Right ventricle myocardium inferior (tissue), 1 donor: ENCODE results near the gene GPR34. TPM values are rescaled to one million over a fixed set of nuclear protein-coding genes. Genes with fewer than 3 reads are reported as not detected.
"Not testable (repeated sequence)": the region's sequence is repeated elsewhere in the genome, so short reads cannot be mapped to it uniquely, and the experiment has no call there.

Experiments
- ATAC-seq: fragments of 200-7000 bp; cut with Tn5 transposase; one replicate; pipeline ENCODE4 v1.9.1; 2020; ENCODE audit warnings: mild to moderate bottlenecking, moderate library complexity
- DNase-seq: peaks from one replicate; pipeline ENCODE4 v3.0.0; 2021; ENCODE audit errors: missing footprints
- intact Hi-C: fragments of 100-400 bp; cut with DNase I; formaldehyde crosslinking; loops from one replicate; pipeline ENCODE4 v1.11.0; 2022
- total RNA-seq: library from RNA; stranded (reverse); fragmentation: NEBNext Ultra II Directional; extraction: Animal tissue kit (Norgen Biotek cat#: 25700); gene quantifications from one replicate; pipeline ENCODE4 v1.2.1, GENCODE V29; 2021
- donor health status: DM: no; HTN: yes; CAD: no; lungs with severe emphysema.

GPR34 gene
- total RNA-seq, 1 donor from 2014 or later, result 10.0 TPM

DNA sequence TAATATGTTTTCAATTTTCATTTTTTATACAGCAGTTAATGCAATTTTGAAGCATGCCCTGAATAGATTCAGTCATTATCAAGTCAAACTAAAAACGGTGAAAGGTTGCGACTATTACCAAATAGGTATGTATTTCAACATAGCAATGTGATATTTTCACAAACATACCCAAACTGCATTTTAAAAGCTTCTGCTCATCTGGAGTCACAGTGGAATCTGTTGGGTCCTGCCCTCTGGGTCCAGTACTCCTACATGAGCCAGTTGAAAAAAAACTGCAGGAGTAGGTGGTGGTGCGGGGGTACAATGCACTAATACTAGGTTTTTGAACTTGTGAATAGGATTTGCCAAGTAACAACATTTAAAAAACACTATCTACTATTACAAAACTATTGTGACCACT lies 938 bp downstream of the GPR34 start:
- no peak for ATAC-seq
- intact Hi-C loops, result no loop called here
- no peak for DNase-seq

DNA sequence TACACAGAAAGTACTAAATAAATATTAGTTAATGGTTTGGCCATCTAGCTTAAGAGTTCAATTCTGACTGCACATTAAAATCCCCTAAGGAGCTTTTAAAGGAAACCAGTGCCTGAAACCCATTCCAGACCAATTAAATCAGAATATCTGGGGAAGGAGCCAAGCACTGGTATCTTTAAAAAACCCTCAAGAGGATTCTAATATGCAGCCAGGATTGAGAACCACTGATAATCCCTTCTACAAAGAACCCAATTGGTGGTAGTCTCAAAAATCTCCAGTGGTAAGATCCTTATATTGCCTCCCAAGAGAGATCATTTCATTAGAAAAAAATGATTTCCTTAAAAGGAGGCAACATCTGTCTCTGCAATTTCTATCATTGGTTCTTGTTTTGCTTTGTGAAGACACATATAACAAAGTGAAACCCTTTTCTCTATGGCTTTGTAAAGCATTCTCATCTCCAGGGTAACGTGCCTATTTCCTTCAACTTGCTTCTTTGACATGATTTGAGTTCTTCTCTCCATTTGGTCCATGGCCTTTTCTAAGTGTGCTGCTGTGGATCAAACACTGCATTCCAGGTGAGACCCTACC lies 3.5 kb downstream of the GPR34 start:
- no peak for DNase-seq
- ATAC-seq, result peak; percentile 85
- intact Hi-C loops, result no loop called here

DNA sequence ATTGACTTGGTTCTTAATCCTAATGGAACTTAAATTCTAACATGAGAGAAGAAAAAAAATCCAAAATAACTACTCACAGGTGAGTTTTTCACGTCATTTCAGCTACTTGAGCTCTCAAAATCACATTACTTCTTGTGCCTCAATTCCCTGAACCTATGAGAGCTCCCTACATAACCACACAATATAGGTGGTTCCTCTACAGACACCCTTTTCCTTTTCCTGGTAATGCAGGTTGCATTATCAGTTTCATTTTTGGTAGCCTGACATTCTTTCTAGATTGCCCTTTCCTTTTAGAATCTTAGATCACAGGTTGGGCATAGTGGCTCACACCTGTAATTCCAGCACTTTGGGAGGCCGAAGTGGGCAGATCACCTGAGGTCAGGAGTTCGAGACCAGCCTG lies 4.3 kb downstream of the GPR34 start:
- intact Hi-C loops, result no loop called here
- ATAC-seq (no peak), DNase-seq (no peak)

DNA sequence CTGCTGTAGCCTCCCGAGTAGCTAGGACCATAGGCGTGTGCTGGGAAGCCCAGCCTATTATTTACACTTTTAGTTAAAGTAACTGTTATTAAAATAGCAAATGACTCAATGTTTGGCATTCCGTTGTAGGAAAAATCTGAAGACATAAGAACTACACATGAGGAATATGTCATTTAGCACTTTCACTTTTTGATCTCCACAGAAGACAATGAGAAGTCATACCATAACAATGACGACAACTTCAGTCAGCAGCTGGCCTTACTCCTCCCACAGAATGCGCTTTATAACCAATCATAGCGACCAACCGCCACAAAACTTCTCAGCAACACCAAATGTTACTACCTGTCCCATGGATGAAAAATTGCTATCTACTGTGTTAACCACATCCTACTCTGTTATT lies 6.7 kb downstream of the GPR34 start:
- intact Hi-C loops, result no loop called here
- DNase-seq, result no peak
- no peak for ATAC-seq

DNA sequence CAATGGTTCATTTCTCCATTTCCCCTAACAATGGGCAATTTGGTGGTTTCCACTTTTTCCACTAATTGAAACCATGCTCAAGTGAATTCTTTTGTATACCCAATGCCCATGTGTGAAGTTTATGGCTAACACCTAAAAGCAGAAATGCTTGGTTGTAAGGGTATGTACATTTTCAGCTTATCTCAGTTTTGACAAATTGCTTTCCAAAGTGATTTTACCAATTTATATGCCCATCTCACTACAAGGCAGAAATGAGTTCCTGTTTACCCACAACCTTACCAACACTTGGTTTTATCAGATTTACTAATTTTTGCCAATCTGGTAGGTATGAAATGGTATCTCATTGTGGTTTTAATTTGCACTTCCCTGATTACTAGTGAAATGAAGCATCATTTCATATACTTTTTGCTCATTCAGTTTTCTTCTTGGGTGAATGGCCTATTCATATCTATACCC lies 14.8 kb downstream of the GPR34 start:
- no peak for ATAC-seq
- intact Hi-C loops, result no loop called here
- no peak for DNase-seq

DNA sequence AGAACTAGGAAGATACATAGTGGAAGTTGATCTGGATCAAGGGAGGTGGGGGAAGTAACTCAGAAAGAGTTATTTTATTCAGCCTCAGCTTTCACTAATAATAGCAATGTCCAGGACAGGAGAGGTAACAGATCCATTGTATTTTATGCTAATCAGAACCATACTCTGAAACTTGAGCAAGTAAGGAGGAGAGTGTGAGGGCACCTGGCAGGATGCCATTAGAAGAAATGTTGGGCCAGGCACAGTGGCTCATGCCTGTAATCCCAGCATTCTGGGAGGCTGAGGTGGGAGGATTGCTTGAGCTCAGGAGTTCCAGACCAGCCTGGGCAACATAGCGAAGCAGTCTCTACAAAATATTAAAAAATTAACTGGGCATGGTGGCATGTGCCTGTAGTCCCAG lies 16.3 kb downstream of the GPR34 start:
- DNase-seq (no peak), ATAC-seq (no peak)
- intact Hi-C loops, result no loop called here

DNA sequence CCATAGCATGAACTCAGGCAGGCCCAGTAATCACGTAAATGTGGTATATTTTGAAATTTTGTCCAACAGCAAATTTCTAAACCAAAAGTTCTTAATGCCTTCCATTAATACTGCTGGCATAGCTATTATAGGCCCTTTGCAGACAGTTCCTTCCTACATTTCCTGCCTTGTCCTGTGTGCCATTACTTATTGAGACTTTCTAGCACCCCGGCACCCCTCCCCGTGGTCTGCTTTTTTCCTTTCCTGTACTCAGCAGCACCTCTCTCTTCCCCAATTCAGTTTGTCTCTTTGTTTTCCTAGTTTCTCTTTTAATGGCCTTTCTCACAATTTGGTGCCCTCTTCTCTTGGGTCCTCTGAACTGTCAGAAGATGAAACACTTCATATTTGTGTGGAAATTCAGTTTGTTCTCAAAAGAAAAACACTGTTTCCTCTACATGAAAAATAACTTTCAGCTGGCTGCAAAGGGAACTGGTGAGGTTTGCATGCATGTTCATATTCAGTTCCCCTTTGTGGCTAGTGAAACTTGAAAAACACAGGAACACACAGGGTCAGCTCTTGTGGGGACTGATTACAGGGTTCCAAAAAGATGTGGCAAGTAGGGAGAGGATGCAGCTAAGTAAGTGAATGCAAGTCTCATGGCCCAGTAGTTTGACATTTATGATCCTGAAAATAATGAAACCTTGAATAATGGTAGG lies 17.1 kb downstream of the GPR34 start:
- DNase-seq (no peak), ATAC-seq (peak; percentile 56)
- intact Hi-C loops, result no loop called here

DNA sequence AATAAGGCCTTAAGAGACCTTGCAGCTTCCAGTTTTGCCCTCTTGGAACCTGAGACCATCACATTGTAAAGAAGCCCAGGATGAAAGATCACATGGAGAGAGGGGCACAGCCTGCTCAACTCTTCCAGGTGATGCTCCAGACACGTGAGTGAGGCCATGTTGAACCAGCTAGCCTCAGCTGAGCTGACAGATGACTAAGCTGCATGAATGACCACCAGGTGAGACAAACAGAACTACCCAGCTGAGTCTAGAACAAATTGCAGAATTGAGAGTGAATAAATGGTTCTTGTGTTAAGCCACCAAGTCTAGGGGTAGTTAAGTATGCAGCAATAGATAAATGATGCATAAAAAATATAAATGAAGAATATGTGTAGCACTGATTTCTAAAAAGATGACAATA lies 18.4 kb downstream of the GPR34 start:
- ATAC-seq, result no peak

DNA sequence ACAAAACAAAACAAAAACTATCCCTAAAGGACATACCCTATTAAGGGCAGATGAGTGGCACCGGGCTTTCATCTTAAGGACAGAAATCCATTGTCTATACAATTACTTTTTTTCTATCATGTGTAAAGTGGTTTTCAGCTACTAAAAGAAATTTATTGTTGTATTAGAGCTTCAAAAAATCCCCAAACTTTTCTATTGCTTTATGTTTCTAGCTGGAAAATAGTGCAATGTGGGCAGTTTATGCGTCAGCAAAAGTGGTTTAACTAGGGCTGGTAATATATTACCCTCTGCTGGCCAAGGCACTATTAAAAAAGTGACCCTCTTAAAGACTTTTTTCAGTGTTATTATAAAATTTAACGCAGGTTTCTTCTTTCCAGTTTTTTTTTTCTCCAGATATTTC lies 19.7 kb downstream of the GPR34 start:
- intact Hi-C loops, result no loop called here
- ATAC-seq (no peak), DNase-seq (no peak)

More for the DNA sequence above, 18.4 kb downstream of the GPR34 start:
- intact Hi-C loops, result no loop called here
- no peak for DNase-seq

DNA sequence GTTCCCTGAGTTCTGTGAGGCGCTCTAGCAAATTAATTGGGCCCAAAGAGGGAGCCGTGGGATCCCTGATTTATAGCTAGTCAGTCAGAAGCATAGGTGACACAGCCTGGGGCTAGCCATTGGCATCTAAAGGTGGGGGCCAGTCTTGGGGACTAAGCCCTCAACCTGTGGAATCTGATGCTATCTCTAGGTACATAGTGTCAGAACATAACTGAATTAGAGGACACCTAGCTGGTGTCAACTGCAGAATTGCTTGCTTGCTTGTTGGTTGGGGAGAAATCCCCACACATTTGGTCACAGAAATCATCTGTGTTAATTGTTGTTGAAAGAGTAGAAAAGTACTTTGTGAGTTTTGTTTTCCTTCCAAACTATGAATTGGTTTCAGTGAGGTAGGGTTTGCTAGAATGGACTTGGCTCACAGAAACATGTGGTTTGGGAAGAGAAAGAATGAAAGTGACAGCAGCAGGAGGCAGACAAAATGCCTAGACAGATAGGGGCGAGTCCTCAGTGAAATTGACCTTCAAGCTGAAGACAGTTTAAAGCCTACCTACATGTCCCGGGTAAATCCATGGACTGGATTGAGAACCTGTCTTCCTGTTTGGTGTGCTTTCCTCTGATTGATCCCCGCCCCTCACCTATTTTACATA lies 22.4 kb downstream of the GPR34 start:
- DNase-seq (no peak), ATAC-seq (no peak)
- intact Hi-C loops, result no loop called here

DNA sequence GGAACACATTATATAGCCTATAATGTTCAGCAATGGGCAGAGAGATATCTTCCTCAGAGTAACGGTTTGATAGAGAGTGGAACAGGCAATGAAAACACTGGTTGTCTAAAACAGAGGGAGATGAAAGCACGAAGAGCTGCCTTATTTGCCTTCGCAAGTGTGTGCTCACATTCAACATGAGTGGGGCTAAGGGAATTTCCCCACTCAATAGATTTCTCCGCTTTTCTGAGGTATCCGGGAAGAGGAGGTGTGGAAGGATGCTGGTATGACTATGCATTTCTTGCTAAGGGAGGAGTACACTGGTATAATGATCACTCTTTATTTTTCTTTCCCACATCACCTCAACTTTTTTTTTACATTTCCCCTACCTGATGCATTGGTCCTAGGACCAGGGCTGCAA lies 27.4 kb downstream of the GPR34 start:
- DNase-seq (no peak), ATAC-seq (no peak)
- intact Hi-C loops, result no loop called here

DNA sequence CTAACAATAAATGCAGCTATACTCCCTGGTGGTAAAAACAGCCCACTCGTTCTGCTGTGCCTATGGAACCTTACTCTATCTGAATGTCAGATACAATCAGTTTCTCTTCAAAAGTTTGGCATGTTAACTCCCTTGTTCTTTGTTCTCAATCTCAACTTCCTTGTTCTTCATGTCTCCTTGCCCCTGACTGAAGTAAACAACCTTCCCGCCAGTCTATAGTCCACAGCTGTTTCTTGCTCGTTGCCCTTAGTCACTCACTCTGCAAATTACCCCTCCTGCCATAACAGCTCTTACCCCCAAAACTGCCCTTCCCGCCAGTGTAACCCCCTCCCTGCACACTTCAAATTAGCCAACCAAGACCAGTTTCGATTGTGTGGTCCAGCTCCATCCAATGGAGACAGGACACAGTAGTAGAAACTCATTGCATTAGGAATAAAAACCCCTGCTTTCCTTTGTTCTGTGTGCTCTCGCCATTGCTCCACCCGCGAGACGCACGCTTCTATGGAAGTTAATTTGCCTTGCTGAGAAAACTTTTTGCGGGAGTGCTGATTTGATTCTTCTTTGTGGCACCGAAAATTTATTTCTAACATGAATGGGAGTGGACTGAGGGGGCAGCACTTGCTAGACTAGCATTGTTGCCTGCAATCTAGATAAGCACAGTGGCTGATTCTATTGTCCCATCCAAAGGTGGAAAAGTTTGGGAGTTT lies 28.1 kb downstream of the GPR34 start:
- intact Hi-C loops, result no loop called here
- ATAC-seq, result no peak

DNA sequence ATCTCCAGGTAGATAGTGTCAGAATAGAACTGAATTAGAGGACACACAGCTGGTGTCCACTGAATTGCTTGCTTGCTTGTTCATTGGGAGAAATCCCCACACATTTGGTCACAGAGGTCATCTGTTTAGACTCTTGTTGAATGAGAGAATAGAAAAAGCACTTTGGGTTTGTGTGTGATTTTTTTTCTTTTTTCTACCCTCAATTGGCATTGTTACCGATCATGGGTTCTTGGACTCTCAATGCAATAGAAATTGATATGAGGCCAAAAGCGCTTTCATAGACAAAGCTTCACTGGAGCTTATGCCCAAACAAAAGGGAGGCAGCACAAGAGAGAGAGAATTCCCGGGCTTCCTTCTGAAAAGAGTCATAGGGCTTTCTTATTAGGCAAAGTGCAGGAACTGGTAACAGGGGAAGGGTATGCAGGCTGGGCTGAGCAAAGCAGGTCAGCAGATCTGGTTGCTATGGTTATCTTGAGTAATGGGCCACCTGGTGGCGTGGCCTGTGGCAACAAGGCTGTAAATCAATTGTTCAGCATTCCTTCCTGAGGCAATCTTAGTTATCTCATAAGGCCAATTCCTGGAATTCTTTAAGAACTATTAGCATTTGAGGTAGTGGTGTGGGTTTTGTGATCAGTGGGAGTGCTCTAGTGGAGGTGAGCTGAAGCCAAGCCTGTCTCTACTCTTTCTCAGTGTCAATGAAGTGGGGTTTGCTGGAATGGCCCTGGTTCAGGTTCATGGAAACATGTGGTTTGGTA lies 29.9 kb downstream of the GPR34 start:
- DNase-seq (no peak), ATAC-seq (no peak)
- intact Hi-C loops, result no loop called here

More for the DNA sequence above, 28.1 kb downstream of the GPR34 start:
- no peak for DNase-seq

DNA sequence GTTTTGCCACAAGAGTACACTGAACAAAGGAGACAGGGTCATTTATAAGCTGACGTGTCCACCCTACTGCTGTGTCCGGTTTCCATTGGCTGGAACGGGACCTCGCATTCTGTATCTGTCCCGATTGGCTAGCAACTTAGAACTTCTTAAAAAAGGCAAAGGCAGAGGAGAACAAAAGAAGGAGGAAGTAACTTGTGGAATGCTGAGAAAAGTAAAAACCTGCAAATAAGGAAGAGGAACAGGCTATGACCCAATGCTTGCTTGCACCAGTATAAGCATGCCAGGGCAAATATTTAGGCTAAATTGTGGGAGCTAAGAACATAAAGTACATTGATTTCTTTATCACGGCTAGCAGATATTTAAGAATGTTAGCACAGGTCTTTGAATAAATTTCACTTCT lies 30.8 kb downstream of the GPR34 start:
- DNase-seq, ATAC-seq, intact Hi-C loops: not testable (repeated sequence)

DNA sequence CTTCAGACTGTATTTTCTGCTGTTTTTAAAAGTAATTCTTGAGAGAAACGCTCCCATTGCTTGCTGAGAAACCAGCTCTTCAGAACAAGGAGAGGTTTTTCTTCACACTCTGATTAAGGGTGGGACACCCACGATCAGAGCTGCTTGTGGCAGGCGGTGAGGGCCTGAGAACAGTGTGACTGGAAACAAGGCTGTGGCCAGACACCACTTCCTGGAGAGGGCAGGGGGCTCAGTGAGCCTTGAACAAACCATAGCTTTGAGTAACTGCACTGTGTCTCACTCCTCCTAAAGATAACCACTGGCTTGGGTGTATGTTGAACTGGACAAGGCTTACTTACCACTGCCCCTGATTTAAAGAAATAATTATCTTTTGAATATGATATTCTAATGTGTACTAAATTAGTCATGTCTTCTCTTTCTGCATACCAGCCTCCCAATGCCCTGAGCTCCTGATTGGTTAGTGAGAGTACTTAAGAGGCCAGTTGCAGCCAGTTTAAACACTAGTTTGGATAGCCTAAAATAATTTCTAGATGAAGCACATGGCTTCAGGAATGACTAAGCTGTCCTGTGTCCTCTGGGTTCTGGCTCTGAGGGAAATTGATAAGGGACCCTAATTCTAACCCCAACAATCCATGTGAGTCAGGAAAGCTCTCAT lies 31.5 kb downstream of the GPR34 start:
- ATAC-seq (no peak), DNase-seq (no peak)
- intact Hi-C loops, result no loop called here

DNA sequence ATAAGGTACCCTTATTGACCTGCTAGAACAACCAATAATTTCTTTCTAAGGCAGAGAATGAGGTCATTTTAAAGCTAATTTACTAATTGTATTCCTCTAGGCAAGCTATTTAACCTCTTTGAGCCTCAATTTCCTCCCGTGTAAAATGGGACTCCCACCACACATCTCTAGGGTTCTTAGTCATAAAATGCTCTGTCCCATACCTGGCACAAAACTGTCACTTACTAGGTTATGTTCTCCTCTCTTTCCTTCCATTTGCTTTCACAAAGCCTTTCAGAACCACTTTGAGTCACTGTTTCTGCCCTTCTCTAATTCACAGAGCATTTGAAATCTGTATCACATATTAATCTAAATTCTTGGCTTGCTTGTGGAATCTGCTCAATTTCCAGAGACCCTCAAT lies 32.8 kb downstream of the GPR34 start:
- no peak for ATAC-seq
- DNase-seq, result no peak
- intact Hi-C loops, result no loop called here

DNA sequence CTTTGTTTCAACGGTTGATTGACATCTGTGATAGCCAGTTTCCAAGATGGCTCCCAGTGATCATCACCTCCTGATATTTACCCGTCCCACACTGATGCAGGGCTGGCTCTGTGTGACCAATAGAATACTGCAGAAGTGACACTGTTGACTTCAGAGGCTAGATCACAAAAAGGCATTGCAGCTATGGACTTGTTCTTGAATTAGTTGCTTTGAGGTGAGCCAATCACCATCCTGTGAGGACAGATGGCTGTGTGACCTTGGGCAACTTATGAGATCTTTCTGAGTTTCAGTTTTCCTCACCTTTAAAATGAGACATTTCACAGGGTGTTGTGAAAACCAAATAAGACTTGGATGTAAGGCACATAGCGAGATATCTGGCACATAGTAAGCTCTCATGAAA lies 33.4 kb downstream of the GPR34 start:
- ATAC-seq (no peak), DNase-seq (no peak)
- intact Hi-C loops, result no loop called here

DNA sequence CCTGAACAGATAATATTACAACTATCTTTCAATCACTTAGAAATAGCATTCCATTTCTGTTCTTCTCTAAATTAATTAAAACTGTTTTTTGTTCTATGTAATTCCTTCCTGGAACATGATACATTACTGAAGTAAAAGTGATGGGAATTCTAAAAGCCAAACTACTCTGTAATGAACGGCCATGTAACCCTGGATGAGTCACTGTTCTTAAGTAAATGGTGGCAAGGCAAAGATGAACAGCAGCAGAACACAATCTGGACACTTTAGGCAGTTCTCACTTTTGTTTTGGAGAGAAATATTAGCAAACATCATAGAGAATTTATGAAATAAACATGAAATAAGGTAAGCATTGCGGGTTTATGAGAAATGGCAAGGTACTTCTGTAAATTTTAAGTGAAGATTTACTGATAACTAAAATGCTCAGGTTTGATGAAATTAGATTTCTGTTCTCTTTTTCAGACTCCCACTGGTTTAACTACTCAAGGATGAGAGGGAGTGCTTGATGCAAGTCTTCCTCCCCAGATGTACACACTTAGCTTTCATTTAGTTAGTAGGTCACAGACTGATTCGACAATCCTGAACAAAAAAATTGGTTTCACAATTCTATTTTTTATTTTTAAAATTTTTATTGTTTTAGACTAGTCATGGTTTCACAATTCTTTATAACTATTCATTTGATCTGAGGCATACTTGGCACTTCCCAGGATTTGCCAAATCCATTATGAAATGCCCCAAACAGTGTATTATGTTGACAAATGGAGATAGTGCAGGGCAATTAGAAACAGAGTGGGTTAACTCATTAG lies 34.2 kb downstream of the GPR34 start:
- DNase-seq, result no peak
- no peak for ATAC-seq
- intact Hi-C loops, result no loop called here
